Natural killer cell treated with Interleukin-12 subunit alpha and Interleukin-12 subunit beta and Interleukin-15 and Interleukin-18, amount 100 ng/mL, for 72 hours (primary cell): ENCODE measurements around the gene PRSS33. TPM values are rescaled to one million over a fixed set of nuclear protein-coding genes. Genes with fewer than 3 reads are reported as not detected.

ENCODE experiments used
- ATAC-seq, 2 donors: fragments of 150-1000 bp; cut with Tn5 transposase in 1 of 2; sonication (Bioruptor Pico), chemical (Tn5 transposase) in 1 of 2; 2 replicates each; pipeline ENCODE4 v1.10.0; 2021
- DNase-seq: peaks from one replicate; pipeline ENCODE4 v3.0.0; 2022; ENCODE audit warnings: low spot score
- H3K27ac Mint-ChIP-seq, 2 donors: 1 replicate in 1 of 2; 2 replicates in 1 of 2; pipeline ENCODE4 v1.8.0; 2022; ENCODE audit warnings: mixed read lengths in 2 of 2, mild to moderate bottlenecking in 1 of 2, moderate library complexity in 1 of 2
- H3K27me3 Mint-ChIP-seq, 2 donors: 1 replicate in 1 of 2; 2 replicates in 1 of 2; pipeline ENCODE4 v1.8.0; 2022; ENCODE audit warnings: mixed read lengths in 2 of 2
- H3K36me3 Mint-ChIP-seq: one replicate; pipeline ENCODE4 v1.8.0; 2022; ENCODE audit warnings: mixed read lengths
- H3K4me1 Mint-ChIP-seq, 2 donors: 1 replicate in 1 of 2; 2 replicates in 1 of 2; pipeline ENCODE4 v1.8.0; 2022; ENCODE audit warnings: low read depth in 2 of 2, mixed read lengths in 2 of 2, mild to moderate bottlenecking in 1 of 2
- H3K4me3 Mint-ChIP-seq: one replicate; pipeline ENCODE4 v1.8.0; 2022; ENCODE audit warnings: mixed read lengths
- H3K9me3 Mint-ChIP-seq: 2 replicates; pipeline ENCODE4 v1.8.0; 2022; ENCODE audit warnings: mixed read lengths
- total RNA-seq, 2 donors: library from RNA; stranded (reverse); gene quantifications; one replicate each; pipeline ENCODE4 v1.2.3, GENCODE V29; 2022

Gene PRSS33
- total RNA-seq = not detected

- ATAC-seq (no peak), DNase-seq (no peak)
- Mint-ChIP-seq H3K27ac (no peak within 1 kb of the TSS), H3K4me1 (peaks cover 5 to 9% of the 10 kb centered on the region in 2 donors), H3K36me3 (no peaks in the 10 kb centered on the region), H3K4me3 (no peak within 1 kb of the TSS), H3K9me3 (no peaks in the 10 kb centered on the region), H3K27me3 (peaks cover 0 to 9% of the 10 kb centered on the region in 2 donors)
These were observed at the start of gene PRSS33 for GRCh38 chr16:2787406-2787805. TSS of gene PRSS33 (minus strand) at chr16:2787560. CDS start at chr16:2786547, 1,013 bp downstream.

- no peak for ATAC-seq
- peaks cover 29 to 47% of the 10 kb centered on the region in 2 donors for H3K4me1 Mint-ChIP-seq
- DNase-seq = no peak
- no peaks in the 10 kb centered on the region for H3K36me3 Mint-ChIP-seq
- no peaks in the 10 kb centered on the region for H3K9me3 Mint-ChIP-seq
- H3K27ac Mint-ChIP-seq = peak overlapping the region; percentile 1 to 8
- H3K4me3 Mint-ChIP-seq = no peak overlapping the region
- no peaks in the 10 kb centered on the region for H3K27me3 Mint-ChIP-seq
These were observed 49.5 kb upstream of the PRSS33 start for GRCh38 chr16:2836646-2837508.

- ATAC-seq (no peak), DNase-seq (no peak)
- H3K4me1 Mint-ChIP-seq = peaks cover 29 to 48% of the 10 kb centered on the region in 2 donors
- no peaks in the 10 kb centered on the region for H3K36me3 Mint-ChIP-seq
- no peak overlapping the region for H3K27ac Mint-ChIP-seq
- no peaks in the 10 kb centered on the region for H3K9me3 Mint-ChIP-seq
- no peak overlapping the region for H3K4me3 Mint-ChIP-seq
- no peaks in the 10 kb centered on the region for H3K27me3 Mint-ChIP-seq
These were observed 48.5 kb upstream of the PRSS33 start for GRCh38 chr16:2835638-2836493.

GRCh38 chr16:2834968-2835367 lies 47.6 kb upstream of the PRSS33 start:
- Mint-ChIP-seq H3K9me3 (no peaks in the 10 kb centered on the region), H3K27me3 (no peaks in the 10 kb centered on the region), H3K4me3 (no peak overlapping the region), H3K36me3 (no peaks in the 10 kb centered on the region), H3K4me1 (peaks cover 27 to 49% of the 10 kb centered on the region in 2 donors), H3K27ac (peak overlapping the region in 1 of 2 donors; percentile 62)
- ATAC-seq (no peak), DNase-seq (no peak)

- H3K9me3 Mint-ChIP-seq = no peaks in the 10 kb centered on the region
These were observed 46.4 kb upstream of the PRSS33 start for GRCh38 chr16:2833776-2834175.

GRCh38 chr16:2831203-2831602 lies 43.8 kb upstream of the PRSS33 start:
- DNase-seq = peak; percentile 57
- H3K36me3 Mint-ChIP-seq = no peaks in the 10 kb centered on the region
- no peak overlapping the region for H3K4me3 Mint-ChIP-seq
- no peaks in the 10 kb centered on the region for H3K9me3 Mint-ChIP-seq
- ATAC-seq = no peak
- no peaks in the 10 kb centered on the region for H3K27me3 Mint-ChIP-seq
- H3K27ac Mint-ChIP-seq = peak overlapping the region in 1 of 2 donors; percentile 74
- peaks cover 0 to 26% of the 10 kb centered on the region in 2 donors for H3K4me1 Mint-ChIP-seq

More at GRCh38 chr16:2833776-2834175, 46.4 kb upstream of the PRSS33 start:
- Mint-ChIP-seq H3K27ac (no peak overlapping the region), H3K4me3 (no peak overlapping the region), H3K27me3 (no peaks in the 10 kb centered on the region), H3K36me3 (no peaks in the 10 kb centered on the region), H3K4me1 (peaks cover 15 to 42% of the 10 kb centered on the region in 2 donors)
- ATAC-seq (no peak), DNase-seq (peak; percentile 45)

- no peaks in the 10 kb centered on the region for H3K36me3 Mint-ChIP-seq
- DNase-seq = no peak
- peaks cover 0 to 19% of the 10 kb centered on the region in 2 donors for H3K4me1 Mint-ChIP-seq
- H3K4me3 Mint-ChIP-seq = no peak overlapping the region
- no peak for ATAC-seq
- H3K27ac Mint-ChIP-seq = peak overlapping the region in 1 of 2 donors; percentile 74
- no peaks in the 10 kb centered on the region for H3K27me3 Mint-ChIP-seq
- H3K9me3 Mint-ChIP-seq = no peaks in the 10 kb centered on the region
These were observed 43.0 kb upstream of the PRSS33 start for GRCh38 chr16:2830355-2830695.

- Mint-ChIP-seq H3K36me3 (no peaks in the 10 kb centered on the region), H3K9me3 (no peaks in the 10 kb centered on the region), H3K27me3 (no peaks in the 10 kb centered on the region), H3K4me1 (peaks cover 0 to 15% of the 10 kb centered on the region in 2 donors), H3K4me3 (no peak within 1 kb of the TSS), H3K27ac (peak within 1 kb of the TSS in 1 of 2 donors; percentile 74)
- peak; percentile 57 for DNase-seq
- ATAC-seq = peak; percentile 42 to 78
These were observed 42.4 kb upstream of the PRSS33 start, which contains the start of gene ZG16B for GRCh38 chr16:2829501-2830354. TSS of gene ZG16B (plus strand) at chr16:2830303. CDS start at chr16:2830442, 139 bp downstream.

GRCh38 chr16:2828876-2829430 lies 41.6 kb upstream of the PRSS33 start:
- Mint-ChIP-seq H3K4me1 (peaks cover 0 to 12% of the 10 kb centered on the region in 2 donors), H3K27ac (no peak overlapping the region), H3K36me3 (no peaks in the 10 kb centered on the region), H3K9me3 (no peaks in the 10 kb centered on the region), H3K27me3 (no peaks in the 10 kb centered on the region), H3K4me3 (no peak overlapping the region)
- ATAC-seq = no peak
- DNase-seq = no peak

GRCh38 chr16:2828521-2828840 lies 41.1 kb upstream of the PRSS33 start:
- H3K9me3 Mint-ChIP-seq = no peaks in the 10 kb centered on the region
- H3K4me3 Mint-ChIP-seq = no peak overlapping the region
- H3K27me3 Mint-ChIP-seq = no peaks in the 10 kb centered on the region
- no peaks in the 10 kb centered on the region for H3K36me3 Mint-ChIP-seq
- H3K27ac Mint-ChIP-seq = no peak overlapping the region
- no peak for DNase-seq
- no peak for ATAC-seq
- H3K4me1 Mint-ChIP-seq = peaks cover 0 to 12% of the 10 kb centered on the region in 2 donors

GRCh38 chr16:2827831-2828520 lies 40.6 kb upstream of the PRSS33 start:
- Mint-ChIP-seq H3K36me3 (no peaks in the 10 kb centered on the region), H3K27me3 (no peaks in the 10 kb centered on the region), H3K9me3 (no peaks in the 10 kb centered on the region), H3K4me3 (no peak overlapping the region), H3K27ac (no peak overlapping the region), H3K4me1 (peaks cover 0 to 12% of the 10 kb centered on the region in 2 donors)
- ATAC-seq (no peak), DNase-seq (no peak)

GRCh38 chr16:2827374-2827791 lies 40.0 kb upstream of the PRSS33 start:
- Mint-ChIP-seq H3K9me3 (no peaks in the 10 kb centered on the region), H3K4me1 (peaks cover 0 to 7% of the 10 kb centered on the region in 2 donors), H3K4me3 (no peak overlapping the region), H3K27ac (no peak overlapping the region), H3K36me3 (no peaks in the 10 kb centered on the region), H3K27me3 (no peaks in the 10 kb centered on the region)
- DNase-seq = no peak
- ATAC-seq = peak in 1 of 2 donors; percentile 18
